Hypothalamus (tissue), 51 donors: ENCODE data around the gene PHKB.
A peak's percentile ranks its signal among the peaks of the same experiment; 100 is the strongest.
"Not testable (repeated sequence)": the region's sequence is repeated elsewhere in the genome, so short reads cannot be mapped to it uniquely, and the experiment has no call there.

Source experiments
- DNase-seq, 51 donors: peaks; one replicate each; lab custom pipeline; 2025; lab: John Stamatoyannopoulos, UW

Gene PHKB

DNA sequence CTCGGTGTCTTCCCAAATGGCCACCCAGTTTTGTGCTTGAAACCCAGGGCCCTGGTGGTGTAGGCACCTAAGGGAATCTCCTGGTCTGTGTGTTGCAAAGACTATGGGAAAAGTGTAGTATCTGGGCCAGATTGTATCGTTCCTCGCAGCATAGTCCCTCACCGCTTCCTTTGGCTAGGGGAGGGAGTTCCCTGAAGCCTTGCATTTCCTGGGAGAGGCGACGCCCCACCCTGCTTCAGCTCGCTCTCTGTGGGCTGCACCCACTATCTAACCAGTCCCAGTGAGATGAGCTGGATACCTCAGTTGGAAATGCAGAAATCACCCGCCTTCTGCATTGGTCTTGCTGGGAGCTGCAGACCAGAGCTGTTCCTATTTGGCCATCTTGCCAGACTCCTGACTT is 93.5 kb downstream of the PHKB start:
- not testable (repeated sequence) for DNase-seq

DNA sequence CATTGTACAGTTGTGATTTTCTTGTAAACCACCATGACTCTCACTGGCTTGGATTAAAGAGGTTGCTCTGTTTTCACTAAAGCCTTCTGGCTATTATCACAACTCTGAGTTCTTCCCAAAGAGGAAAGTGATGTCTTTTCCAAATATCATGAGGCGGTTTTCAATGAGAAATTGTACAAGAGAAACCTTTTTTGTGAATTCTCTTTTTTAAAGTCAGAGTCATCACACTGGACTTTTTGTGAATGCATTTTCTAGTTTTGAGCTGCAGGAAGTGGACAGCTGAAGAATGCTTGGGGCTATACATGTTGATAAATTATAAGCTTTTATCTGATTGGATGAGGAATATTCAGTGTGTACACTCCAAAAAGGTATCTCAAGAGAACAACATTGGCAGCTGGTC is 100.2 kb downstream of the PHKB start:
- DNase-seq: no peak

DNA sequence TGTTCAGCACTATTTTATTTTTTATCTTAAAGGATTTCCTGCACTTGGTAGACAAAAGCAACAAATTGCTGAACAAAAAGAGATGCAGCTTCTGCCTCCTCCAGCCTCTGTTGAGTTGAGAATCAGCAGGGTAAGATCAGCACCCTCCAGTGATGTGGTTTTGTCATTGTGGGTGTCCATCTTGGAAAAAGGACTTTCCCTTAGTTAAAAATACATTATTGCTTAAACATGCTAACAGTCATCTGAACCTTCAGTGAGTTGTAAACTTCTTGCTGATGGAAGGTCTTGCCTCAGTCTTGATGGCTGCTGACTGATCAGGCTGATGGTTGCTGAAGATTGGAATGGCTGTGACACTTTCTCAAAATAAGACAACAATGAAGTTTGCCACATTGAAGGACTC is 101.2 kb downstream of the PHKB start:
- no peak for DNase-seq

DNA sequence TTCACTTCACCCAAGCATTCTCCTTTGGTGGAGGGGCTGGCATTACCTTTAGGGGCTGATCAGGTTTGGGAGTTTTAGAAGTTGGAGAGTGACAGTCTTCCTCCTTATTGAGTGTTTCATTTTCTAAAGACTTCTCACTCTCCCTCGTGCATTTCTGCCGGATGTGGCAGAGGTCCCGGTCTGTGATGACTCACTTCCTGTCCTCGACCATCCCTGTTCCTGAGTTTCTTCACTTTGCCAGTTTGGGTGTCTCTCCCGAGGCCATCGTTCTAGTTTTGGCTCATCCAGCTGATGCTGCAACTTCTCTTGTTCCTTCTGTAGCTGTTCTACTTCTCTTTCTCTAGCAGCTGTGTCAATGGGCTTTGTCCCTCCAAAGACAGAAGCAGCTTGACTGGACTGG is 104.3 kb downstream of the PHKB start:
- DNase-seq: peak in 15 of 51 donors; percentile 1 to 36 (median 8)

DNA sequence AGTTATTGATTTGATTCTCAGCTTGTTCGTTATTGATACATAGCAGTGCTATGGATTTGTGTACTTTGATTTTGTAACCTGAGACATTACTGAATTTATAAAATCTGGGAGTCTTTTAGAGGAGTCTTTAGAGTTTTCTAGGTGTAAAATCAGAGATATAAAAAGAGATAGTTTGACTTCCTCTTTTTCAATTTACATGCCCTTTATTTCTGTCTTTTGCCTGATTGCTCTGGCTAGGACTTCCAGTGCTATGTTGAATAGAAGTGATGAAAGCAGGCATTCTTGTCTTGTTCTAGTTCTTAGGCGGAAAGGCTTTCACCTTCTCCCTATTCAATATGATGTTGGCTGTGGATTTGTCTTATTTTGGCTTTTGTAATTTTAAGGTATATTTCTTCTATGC is 106.2 kb downstream of the PHKB start:
- DNase-seq: no peak

DNA sequence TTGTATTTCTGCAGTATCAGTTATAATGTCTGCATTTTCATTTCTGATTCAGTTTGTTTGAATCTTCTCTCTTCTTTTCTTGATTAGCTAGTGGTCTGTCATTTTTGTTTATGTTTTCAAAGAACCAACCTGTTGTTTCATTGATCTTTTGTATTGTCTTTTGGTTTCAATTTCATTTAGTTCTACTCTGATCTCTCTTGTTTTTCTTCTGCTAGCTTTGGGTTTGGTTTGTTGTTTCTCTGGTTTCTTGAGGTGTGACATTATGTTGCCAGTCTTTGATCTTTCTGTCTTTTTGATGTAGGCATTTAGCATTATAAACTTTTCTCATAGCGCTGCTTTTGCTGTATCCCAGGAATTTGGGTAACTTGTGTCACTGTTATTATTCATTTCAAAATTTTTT is 107.2 kb downstream of the PHKB start:
- no peak for DNase-seq

DNA sequence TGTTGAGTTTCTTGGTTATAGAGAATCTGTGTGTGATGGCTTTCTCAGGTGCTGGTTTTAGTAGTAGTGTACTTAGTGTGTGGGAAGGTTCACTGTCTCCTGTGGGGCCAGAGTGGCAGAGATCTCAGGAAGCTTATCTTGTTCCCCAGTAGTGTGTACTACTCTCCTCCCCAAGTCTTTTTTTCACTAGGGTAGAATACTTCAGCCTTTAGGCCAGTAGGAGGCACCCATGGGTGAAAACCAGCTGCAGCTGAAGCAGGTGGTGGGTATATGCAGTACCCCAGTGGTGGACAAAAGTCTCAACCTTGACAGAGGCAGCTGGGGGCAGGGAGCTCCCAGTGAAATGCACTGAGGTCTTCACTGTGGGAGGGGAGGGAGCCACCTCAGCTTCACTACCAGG is 109.9 kb downstream of the PHKB start:
- no peak for DNase-seq

DNA sequence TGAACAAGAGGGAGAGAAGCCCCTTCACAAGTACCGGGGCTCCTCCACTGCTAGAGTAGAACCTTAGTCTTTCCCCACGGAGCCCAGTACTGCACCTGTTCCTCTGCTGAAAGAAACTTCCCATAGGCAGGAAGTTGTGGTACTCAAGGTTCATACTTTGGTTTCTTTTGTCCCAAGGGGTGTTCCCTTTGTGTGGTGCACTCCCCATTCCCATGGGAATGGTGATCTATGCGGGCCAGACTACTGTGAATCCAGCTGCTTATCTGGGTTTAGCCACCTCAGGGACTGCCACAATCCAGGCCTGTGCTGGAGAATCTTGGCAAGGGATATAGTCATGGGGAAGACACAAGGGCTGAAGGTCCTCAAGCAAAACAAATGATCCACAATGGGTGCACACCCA is 110.6 kb downstream of the PHKB start:
- no peak for DNase-seq

DNA sequence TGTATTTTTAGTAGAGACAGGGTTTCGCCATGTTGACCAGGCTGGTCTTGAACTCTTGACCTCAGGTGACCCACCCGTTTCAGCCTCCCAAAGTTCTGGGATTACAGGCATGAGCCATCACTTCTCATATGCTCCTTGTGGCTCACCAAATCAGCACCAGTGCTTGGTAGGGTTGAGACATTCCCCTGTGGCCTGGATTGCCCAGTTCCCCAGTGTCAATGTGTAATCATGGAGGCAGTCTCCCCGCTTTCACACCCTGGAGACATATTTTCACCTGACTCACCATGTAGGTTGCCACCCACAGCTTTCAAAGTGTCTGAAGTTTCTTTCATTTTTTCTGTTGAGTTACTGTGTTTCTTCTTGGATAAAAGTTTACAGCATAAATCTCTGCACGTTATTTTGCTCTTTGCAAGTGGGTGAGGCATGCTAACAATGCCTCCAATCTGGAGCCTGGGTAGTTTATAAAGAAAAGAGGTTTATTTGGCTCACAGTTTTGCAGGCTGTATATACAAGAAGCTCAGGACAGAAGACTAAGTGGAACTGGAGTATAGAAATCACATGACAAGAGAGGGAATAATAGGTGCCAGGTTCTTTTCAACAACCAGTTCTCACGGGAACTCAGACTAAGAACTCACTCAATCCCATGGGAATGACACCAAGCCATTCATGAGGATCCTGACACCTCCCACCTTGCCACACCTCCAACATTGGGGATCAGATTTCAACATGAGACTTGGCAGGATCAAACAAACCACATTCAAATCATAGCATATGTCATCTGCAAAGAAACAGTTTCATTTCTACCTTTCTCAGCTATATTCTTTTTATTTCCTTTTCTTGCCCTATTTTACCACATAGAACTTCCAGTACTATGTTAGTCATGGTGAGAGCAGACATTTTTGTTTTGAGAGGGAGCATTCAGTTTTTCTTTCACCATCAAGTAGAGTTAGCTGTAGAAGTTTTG is 113.2 kb downstream of the PHKB start:
- DNase-seq: no peak

DNA sequence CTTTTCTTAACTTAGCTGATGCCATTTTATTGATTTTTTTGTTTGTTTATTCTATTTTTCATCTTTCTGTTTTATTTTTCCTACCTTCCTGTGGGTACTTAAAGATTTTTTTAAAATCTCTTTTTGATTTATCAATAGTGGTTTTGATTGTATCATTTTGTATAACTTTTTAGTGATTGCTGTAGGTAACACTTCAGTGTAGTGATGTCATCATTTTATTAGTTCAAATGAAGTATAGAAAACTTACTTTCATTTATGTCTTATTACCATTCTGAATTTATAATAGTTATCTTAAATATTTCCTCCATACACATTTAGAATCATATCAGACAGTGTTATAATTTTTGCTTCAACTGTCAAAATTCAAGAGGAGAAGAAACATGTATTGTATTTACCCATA is 115.9 kb downstream of the PHKB start:
- DNase-seq: no peak

DNA sequence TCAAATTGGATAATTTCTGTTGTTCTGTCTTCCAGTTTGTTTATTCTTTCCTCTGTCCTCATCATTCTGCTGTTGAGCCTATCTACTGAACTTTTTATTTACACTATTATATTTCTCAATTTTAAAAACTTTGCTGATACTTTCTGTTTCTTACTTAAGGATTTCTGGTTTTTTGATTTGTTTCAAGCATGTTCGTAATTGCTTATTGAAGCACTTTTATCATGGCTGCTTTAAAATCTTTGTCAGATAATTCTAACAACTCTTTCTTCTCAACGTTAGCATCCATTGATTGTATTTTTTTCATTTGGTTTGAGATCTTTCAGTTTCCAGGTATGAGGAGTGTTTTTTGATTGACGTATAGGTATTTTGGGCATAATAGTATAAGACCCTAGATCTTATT is 116.9 kb downstream of the PHKB start:
- DNase-seq: no peak

DNA sequence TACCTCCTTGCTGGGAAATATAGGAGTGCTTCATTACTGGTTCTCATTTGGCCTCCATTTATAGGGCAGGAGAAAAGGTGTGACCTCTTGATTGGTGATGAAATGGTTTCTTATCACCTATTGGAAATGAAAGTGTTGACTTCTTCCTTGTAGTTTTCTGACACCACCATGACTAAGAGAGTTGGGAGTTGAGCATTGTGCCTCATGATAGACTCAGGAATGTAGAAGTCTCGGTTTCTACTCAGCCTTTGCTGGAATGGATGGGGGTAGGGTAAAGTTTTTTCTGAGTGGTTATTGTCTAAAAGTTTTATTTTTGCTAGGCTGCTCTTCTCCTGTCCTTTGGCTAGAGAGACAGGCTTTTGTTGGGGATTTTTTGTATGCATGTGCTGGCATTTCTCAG is 117.4 kb downstream of the PHKB start:
- no peak for DNase-seq

DNA sequence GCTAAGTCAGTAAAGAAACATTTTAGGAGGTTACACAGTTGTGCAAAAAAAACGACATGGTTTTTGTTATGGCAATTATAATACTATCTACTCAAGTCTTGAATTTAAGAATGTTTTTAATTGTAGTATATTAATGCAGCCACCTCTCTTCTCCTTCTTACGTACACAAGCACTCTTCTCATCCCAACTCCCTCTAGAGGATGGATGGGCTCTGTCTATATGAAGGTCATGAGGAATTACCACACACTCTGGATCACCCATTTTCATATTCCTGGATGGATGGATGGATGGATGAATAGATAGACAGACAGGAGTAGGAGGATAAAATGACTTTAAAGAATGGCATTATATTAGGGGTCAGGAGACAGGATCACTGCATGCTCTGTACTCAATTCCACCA is 120.0 kb downstream of the PHKB start:
- DNase-seq: no peak

DNA sequence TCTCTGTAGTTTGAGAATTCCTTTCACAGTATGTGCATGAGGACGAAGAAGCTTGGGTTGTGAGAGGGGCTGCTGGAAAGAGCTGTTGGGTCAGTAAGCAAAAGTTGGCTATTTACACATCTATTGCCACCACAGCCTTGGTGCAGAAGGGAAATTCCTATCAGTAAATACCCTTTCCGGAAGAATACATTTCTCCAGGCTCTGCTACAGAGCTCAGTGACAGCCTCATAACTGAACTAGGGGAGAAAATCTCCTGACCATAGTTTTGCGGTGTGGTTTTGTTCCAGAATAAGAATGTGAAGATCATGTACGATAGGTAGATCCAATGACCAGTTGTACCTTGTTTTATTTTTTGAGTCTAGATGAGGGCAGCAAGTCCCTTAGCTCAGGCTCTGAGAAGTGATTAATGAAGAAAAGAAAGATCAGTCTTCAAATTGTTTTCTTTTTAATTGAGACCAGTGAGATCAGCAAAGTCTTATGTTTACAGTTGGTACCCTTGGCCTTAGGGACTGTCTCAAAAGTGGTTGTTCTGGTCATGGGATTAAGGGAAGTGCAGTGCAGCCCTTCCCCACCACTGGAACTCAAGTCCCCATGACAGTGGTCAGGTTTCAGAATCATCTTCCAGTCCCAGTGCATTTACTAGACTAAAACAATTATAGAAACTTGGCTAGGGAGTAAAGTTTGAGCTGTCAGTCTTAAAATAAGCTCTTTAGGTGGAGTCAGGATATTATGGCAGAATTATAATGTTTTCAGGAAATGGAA is 123.5 kb downstream of the PHKB start:
- DNase-seq: no peak

DNA sequence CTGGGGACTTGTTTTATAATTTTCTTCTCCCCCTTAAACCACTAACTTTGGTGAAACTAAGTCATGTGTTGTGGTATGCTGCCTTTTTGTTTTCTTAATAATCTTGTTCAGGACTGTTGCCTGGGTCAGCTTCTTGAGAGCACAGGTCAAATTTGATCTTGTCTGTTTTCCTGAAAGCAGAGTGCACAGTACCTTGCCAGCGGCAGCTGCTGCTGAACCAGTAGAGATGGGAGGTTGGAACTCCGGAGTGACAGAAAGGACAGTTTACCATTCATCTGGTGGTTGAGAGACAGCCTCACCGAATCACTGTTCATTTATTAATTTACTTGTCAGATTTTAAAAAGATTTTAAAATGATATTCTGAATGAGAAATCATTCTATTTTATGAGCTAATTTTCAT is 125.0 kb downstream of the PHKB start:
- no peak for DNase-seq

DNA sequence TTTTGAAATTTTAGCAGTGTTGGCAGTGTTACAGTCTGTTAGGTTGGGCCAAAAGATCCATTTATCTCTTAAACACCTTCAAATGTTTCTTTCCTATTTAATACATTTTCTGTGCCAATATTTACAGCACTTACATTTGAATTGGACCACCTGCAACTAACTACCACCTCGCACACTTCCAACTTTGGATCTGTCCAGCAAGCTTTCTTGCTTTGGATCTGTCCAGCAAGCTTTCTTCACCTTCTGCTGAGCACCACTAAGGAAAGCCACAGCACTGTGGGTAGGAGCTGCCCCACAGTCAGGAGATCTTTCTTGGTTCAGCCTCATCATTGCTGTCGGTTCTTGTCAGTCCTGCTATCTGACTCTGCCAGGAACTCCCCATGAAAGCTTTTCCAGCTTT is 129.3 kb downstream of the PHKB start:
- DNase-seq: no peak

DNA sequence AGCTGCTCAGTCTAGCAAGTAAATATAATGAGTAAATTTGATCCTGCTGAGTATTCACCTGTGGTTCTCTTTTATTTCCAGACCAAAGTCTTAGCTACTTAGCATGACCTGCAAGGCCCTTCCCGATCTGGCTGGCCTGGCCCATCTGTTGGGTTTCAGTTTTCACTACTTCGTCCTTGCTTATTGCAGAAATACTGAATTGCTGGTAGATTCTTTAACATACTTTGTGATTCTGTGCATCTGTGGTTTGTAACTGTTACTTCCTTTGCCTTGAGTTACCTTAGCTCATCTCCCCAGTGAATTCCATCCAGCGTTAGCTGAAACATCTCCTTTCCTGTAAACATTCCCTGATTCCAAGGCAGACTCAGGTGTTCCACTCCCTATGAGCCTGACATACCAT is 131.1 kb downstream of the PHKB start:
- no peak for DNase-seq

DNA sequence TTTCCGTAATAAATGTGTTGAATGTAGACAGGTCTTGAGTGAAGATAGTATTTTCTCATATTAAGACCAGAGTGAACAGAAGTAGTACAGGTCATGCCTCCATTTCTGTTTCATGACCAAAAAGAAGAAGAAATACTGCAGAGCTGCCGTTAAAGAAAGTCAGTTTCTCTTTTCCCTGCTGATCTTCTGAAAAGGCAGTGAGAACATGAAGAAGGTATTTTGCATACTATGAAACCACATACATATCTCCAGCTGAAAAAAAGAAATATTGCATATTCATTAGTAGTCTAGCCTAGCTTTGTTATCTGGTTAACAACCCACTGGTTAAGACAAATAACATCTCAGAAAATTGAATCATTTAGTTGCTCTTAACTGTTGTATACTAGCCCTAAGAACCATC is 138.4 kb downstream of the PHKB start:
- no peak for DNase-seq

DNA sequence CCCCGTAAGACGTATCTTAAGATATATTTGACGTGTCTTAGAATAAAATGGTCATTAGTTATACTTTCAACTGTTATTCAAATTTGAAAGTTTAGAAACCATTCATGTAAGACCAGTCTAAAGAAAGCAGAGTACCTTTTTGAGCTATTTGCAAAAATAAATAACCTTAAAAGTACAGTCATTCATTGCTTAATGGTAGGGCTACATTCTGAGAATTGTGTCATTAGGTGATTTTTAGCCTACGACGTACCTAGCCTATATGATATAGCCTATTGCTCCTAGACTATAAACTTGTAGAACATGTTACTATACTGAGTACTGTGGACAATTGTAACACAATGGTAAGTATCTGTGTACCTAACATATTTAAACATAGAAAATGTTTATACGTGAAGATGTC is 139.2 kb downstream of the PHKB start:
- no peak for DNase-seq

DNA sequence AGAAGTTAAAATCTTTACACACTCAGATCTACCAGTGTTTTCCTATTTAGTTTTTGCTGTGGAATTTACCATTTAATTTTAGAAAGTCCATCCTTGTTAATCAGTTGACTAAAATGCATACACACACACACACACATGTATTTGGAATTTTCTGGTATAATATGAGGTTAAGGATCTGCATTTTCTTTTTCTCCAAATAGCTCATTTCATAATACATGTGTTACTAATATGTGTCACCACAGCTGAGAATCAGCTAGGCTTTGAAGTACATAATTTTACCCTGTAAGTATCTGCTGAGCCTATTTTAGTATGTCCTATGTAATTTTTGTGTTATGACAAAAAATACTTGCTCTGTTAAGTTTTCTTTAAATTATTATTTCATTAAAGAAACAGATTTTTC is 143.2 kb downstream of the PHKB start:
- DNase-seq: no peak

DNA sequence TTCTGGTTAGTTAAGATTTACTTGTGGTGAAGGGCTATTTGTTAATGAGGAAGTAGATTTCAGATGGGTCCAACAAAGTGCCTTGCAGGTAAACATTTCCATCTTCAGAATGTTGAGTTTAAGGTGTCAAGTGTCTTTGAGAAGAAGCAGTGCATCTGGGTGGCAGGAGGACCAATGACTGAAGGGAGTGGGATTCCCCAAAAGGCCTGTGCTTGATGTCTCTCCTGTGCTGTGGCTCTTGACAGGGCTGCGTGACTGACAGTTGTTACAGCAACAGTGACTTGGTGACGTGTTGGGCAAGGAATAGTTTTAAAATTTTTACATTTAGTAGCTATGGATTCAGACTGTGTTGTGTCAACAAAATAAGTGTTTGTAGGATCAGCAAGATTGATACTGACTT is 149.9 kb downstream of the PHKB start:
- no peak for DNase-seq

DNA sequence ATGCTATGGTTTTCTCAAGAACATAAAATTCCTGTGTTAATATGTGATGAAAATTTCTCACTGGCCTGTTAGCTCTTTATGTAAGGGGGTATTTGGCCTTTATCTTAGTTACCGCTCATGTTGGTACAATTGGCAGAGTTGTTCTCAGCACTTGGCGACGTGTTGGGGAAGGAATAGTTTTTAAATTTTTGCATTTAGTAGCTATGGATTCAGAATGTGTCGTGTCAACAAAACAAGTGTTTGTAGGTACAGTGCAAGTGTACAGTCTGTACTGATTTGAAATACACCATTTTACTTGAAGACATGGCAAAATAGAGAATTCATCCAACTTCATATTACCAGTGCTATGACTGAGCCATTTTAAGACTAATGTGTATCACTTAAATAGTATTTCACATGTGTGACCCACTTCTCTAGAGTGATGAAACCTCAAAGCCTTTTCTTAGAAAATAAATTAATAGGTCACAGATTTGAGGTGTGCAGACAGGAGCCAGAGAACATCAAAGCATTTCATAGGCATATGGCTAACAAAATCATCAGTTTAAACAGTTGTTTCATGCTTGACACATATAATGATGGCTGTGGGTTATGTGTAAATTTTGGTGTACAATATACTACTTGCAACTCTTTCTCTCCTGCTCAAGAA is 150.8 kb downstream of the PHKB start:
- DNase-seq: no peak
